GM23248 (cell line): ENCODE data around the gene QSOX2.

Source experiments
- EZH2 ChIP-seq: fragments of 200-600 bp; sonication (generic); IDR thresholded peaks from 2 replicates; pipeline ENCODE4 v1.6.1; 2018; ENCODE audit warnings: antibody characterized with exemption, mild to moderate bottlenecking; ENCODE audit not compliant: insufficient read depth, poor library complexity, severe bottlenecking
- EZH2phosphoT487 ChIP-seq: fragments of 200-600 bp; sonication (generic); IDR thresholded peaks from 2 replicates; pipeline ENCODE4 v1.6.1; 2018; ENCODE audit warnings: antibody characterized with exemption, moderate library complexity, mild to moderate bottlenecking, low read depth; ENCODE audit not compliant: insufficient read depth

- TF ChIP-seq EZH2 (no peak), EZH2phosphoT487 (no peak)
These were observed 54.3 kb downstream of the QSOX2 start for GRCh38 chr9:136191099-136191959.
